ENCODE data around the gene NPEPPS. TPM values are rescaled to one million over a fixed set of nuclear protein-coding genes. Genes with fewer than 3 reads are reported as not detected.
"Not testable (repeated sequence)": the region's sequence is repeated elsewhere in the genome, so short reads cannot be mapped to it uniquely, and the experiment has no call there.

Gene NPEPPS, protein sequence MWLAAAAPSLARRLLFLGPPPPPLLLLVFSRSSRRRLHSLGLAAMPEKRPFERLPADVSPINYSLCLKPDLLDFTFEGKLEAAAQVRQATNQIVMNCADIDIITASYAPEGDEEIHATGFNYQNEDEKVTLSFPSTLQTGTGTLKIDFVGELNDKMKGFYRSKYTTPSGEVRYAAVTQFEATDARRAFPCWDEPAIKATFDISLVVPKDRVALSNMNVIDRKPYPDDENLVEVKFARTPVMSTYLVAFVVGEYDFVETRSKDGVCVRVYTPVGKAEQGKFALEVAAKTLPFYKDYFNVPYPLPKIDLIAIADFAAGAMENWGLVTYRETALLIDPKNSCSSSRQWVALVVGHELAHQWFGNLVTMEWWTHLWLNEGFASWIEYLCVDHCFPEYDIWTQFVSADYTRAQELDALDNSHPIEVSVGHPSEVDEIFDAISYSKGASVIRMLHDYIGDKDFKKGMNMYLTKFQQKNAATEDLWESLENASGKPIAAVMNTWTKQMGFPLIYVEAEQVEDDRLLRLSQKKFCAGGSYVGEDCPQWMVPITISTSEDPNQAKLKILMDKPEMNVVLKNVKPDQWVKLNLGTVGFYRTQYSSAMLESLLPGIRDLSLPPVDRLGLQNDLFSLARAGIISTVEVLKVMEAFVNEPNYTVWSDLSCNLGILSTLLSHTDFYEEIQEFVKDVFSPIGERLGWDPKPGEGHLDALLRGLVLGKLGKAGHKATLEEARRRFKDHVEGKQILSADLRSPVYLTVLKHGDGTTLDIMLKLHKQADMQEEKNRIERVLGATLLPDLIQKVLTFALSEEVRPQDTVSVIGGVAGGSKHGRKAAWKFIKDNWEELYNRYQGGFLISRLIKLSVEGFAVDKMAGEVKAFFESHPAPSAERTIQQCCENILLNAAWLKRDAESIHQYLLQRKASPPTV
- polyA plus RNA-seq (2012; rRNA removed): 73.2 and 85.4 TPM in 2 replicates
- 73.3 and 96.1 TPM in 2 replicates for polyA plus RNA-seq (2012; cell fraction: cytosol; rRNA removed)
- 194 and 311 TPM in 2 replicates for polyA plus RNA-seq (2012; cell fraction: nucleus; rRNA removed)

DNA sequence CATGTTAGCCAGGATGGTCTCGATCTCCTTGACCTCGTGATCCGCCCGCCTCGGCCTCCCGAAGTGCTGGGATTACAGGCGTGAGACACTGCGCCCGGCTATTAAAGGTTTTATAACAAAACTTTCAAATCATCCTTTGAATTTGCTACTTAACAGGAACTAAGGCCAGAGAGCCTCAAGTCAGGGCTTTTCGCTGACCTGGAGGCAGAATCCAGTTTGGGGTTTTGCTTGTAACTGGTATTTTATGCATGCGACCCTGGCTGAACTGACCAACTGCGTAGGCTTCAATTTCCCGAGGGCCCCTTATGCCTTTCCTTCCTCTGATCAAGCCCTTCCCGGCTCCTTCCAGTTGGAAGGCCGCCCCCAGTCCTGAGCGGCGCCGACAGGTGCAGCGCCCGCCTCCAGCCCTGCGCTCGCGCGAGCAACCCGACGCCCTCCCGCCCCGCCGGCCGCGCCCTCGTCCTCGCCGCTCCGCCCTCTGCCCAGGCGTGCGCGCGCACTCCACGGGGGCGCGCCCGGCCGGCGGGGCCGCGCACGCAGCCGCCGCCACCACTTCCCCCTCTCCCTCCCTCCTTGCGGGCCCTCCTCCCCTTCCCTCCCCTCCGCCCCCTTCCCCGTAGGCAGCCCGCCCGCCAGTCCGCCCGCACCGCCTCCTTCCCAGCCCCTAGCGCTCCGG, at the start of gene NPEPPS:
NPEPPS (plus strand) TSS at position 552 of the 676 bp plus-strand sequence. CDS start 193 bp downstream, outside the sequence.
- H2AFZ ChIP-seq (ENCODE audit: low read depth): peak within 1 kb of the TSS; percentile 98
- H3K27me3 ChIP-seq (ENCODE audit: insufficient read depth); H3F3A ChIP-seq (replicated peaks; ENCODE audit: insufficient read depth); CTCF ChIA-PET; POLR2A ChIA-PET; H3K36me3 ChIP-seq (replicated peaks in 1 of 2; ENCODE audit: control insufficient read depth in 1 of 2, insufficient read depth in 2 of 2, low read length in 1 of 2); H3K9me3 ChIP-seq; H3K9me2 ChIP-seq; H3K4me1 ChIP-seq (ENCODE audit: control insufficient read depth in 1 of 2, insufficient read depth in 2 of 2, low read depth in 1 of 2, low read length in 1 of 2): not testable (repeated sequence)
- peak; percentile 22 for TF ChIP-seq CHD2 (IDR thresholded peaks at IDR 0.05; ENCODE audit: low read length, partially characterized antibody)
- peak; percentile 55 for TF ChIP-seq NRF1 (IDR thresholded peaks at IDR 0.05; ENCODE audit: low read depth, low read length)
- H3K4me2 ChIP-seq: peak within 1 kb of the TSS; percentile 100
- peaks cover 22% of the 10 kb centered on the region for H4K20me1 ChIP-seq (ENCODE audit: insufficient read depth)
- 14% methylated on average over 37 of the region's 60 CpGs for WGBS (ENCODE audit: low lambda C conversion rate)
- DNase-seq: peak; percentile 96
- H3K79me2 ChIP-seq (ENCODE audit: insufficient read depth): peaks cover 37% of the 10 kb centered on the region
- H3K27ac ChIP-seq (ENCODE audit: low read depth in 2 of 2, low read length in 1 of 2): peak within 1 kb of the TSS; percentile 80 to 88
- H3K9ac ChIP-seq: peak within 1 kb of the TSS; percentile 89
- peak within 1 kb of the TSS; percentile 68 to 98 for H3K4me3 ChIP-seq (ENCODE audit: low read depth in 2 of 2, low read length in 1 of 2)

DNA sequence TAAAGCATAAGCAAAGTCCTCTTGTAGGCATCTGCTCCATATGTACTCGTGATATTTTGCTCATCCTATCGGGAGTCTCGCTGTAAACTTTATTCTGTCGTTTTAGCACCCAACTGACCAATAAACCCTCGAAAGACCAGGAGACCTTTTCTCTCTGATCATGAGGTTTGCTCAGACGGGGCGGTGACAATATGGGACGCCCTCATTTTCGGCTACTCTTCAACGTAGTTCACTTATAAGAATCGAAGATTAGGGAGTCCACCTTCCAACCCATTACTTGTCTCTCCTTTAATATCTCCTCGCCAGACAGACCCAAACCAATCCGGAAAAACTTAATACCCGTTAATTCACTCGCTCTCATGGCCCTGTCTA, 39.1 kb upstream of the NPEPPS start:
- H3F3A ChIP-seq (replicated peaks; ENCODE audit: insufficient read depth); H3K9me3 ChIP-seq; H4K20me1 ChIP-seq (ENCODE audit: insufficient read depth); H3K4me1 ChIP-seq (ENCODE audit: control insufficient read depth in 1 of 2, insufficient read depth in 2 of 2, low read depth in 1 of 2, low read length in 1 of 2); H3K9me2 ChIP-seq; DNase-seq; H3K79me2 ChIP-seq (ENCODE audit: insufficient read depth); H3K36me3 ChIP-seq (replicated peaks in 1 of 2; ENCODE audit: control insufficient read depth in 1 of 2, insufficient read depth in 2 of 2, low read length in 1 of 2); POLR2A ChIA-PET; CTCF ChIA-PET; H3K27me3 ChIP-seq (ENCODE audit: insufficient read depth): not testable (repeated sequence)
- Histone ChIP-seq H3K9ac (peak overlapping the region; percentile 80), H3K27ac (ENCODE audit: low read depth in 2 of 2, low read length in 1 of 2) (peak overlapping the region in 1 of 2 experiments; percentile 56; a peak in 1 of 4 replicates), H2AFZ (ENCODE audit: low read depth) (peak overlapping the region; percentile 87), H3K4me2 (peak overlapping the region; percentile 67), H3K4me3 (ENCODE audit: low read depth in 2 of 2, low read length in 1 of 2) (peak overlapping the region; percentile 52 to 68)
- 59% methylated on average over 15 of the region's 15 CpGs for WGBS (ENCODE audit: low lambda C conversion rate)

- WGBS (ENCODE audit: low lambda C conversion rate): 12% methylated on average over 1 of the region's 1 CpG
- H3K9me2 ChIP-seq; H3K4me2 ChIP-seq; H3K27ac ChIP-seq (ENCODE audit: low read depth in 2 of 2, low read length in 1 of 2); H3K4me3 ChIP-seq (ENCODE audit: low read depth in 2 of 2, low read length in 1 of 2); H2AFZ ChIP-seq (ENCODE audit: low read depth); H4K20me1 ChIP-seq (ENCODE audit: insufficient read depth); POLR2A ChIA-PET; H3K9ac ChIP-seq; H3K36me3 ChIP-seq (replicated peaks in 1 of 2; ENCODE audit: control insufficient read depth in 1 of 2, insufficient read depth in 2 of 2, low read length in 1 of 2); CTCF ChIA-PET; H3K9me3 ChIP-seq; DNase-seq; H3K79me2 ChIP-seq (ENCODE audit: insufficient read depth); H3K27me3 ChIP-seq (ENCODE audit: insufficient read depth): not testable (repeated sequence)
- Histone ChIP-seq H3F3A (replicated peaks; ENCODE audit: insufficient read depth) (peaks cover 18% of the 10 kb centered on the region), H3K4me1 (ENCODE audit: control insufficient read depth in 1 of 2, insufficient read depth in 2 of 2, low read depth in 1 of 2, low read length in 1 of 2) (peaks cover 5 to 11% of the 10 kb centered on the region in 2 experiments; a peak in 2 of 4 replicates)
These were observed 31.8 kb upstream of the NPEPPS start for GRCh38 chr17:47499074-47499473.

- POLR2A ChIA-PET; H3K9me2 ChIP-seq; H3K79me2 ChIP-seq (ENCODE audit: insufficient read depth); H3K36me3 ChIP-seq (replicated peaks in 1 of 2; ENCODE audit: control insufficient read depth in 1 of 2, insufficient read depth in 2 of 2, low read length in 1 of 2); DNase-seq; H3K27ac ChIP-seq (ENCODE audit: low read depth in 2 of 2, low read length in 1 of 2); H3K4me2 ChIP-seq; H3K4me3 ChIP-seq (ENCODE audit: low read depth in 2 of 2, low read length in 1 of 2); H4K20me1 ChIP-seq (ENCODE audit: insufficient read depth); H3K27me3 ChIP-seq (ENCODE audit: insufficient read depth); H3K9me3 ChIP-seq; H3K9ac ChIP-seq; H2AFZ ChIP-seq (ENCODE audit: low read depth): not testable (repeated sequence)
- H3F3A ChIP-seq (replicated peaks; ENCODE audit: insufficient read depth): peaks cover 18% of the 10 kb centered on the region
- H3K4me1 ChIP-seq (ENCODE audit: control insufficient read depth in 1 of 2, insufficient read depth in 2 of 2, low read depth in 1 of 2, low read length in 1 of 2): peaks cover 5 to 11% of the 10 kb centered on the region in 2 experiments; a peak in 2 of 4 replicates
- CTCF ChIA-PET: interaction anchor here (2.1 to 3.1 kb wide), 2 partner anchors 116 to 119 kb away, joined by 8 to 37 read pairs; no protein-coding TSS in a partner anchor
- 75% methylated on average over 4 of the region's 4 CpGs for WGBS (ENCODE audit: low lambda C conversion rate)
These were observed 31.4 kb upstream of the NPEPPS start for GRCh38 chr17:47499494-47499893.

All from SK-N-SH (cell line).